SU-DHL-6 (cell line): Measurements from ENCODE around the gene EIF4G2.

Source experiments
- H2AFZ ChIP-seq: fragments of 200-600 bp; sonication (generic); 2 replicates; pipeline ENCODE4 v1.6.1; 2014; ENCODE audit warnings: low read depth, mild to moderate bottlenecking, moderate library complexity, mixed read lengths, antibody characterized with exemption, low read length; ENCODE audit not compliant: severe bottlenecking
- H3F3A ChIP-seq: fragments of 200-600 bp; shearing (Covaris generic); 2 replicates; pipeline ENCODE4 v1.6.0; 2016; ENCODE audit warnings: antibody characterized with exemption, mild to moderate bottlenecking; ENCODE audit not compliant: insufficient read depth
- H3K27ac ChIP-seq: fragments of 200-600 bp; sonication (generic); 2 replicates; pipeline ENCODE4 v1.5.1; 2016; ENCODE audit warnings: low read depth, mild to moderate bottlenecking, low read length, moderate library complexity, mixed read lengths
- H3K27me3 ChIP-seq: fragments of 200-600 bp; sonication (generic), shearing (Covaris generic); 2 replicates; pipeline ENCODE4 v1.6.0; 2014; ENCODE audit warnings: mild to moderate bottlenecking, low read length
- H3K36me3 ChIP-seq: fragments of 200-600 bp; sonication (generic); 2 replicates; pipeline ENCODE4 v1.6.1; 2014; ENCODE audit warnings: mild to moderate bottlenecking, low read length, mixed read lengths
- H3K4me2 ChIP-seq: fragments of 300-600, 200-600 bp; shearing (Covaris generic), sonication (generic); 2 replicates; pipeline ENCODE4 v1.6.0; 2014; ENCODE audit warnings: low read length, low read depth, mild to moderate bottlenecking; ENCODE audit not compliant: poor library complexity, severe bottlenecking
- H3K4me3 ChIP-seq: fragments of 200-600 bp; sonication (generic); 2 replicates; pipeline ENCODE4 v1.5.1; 2014; ENCODE audit warnings: antibody characterized with exemption, low read length, mild to moderate bottlenecking, mixed read lengths; ENCODE audit not compliant: insufficient read depth, poor library complexity, severe bottlenecking
- H3K79me2 ChIP-seq: fragments of 200-600 bp; sonication (generic); 2 replicates; pipeline ENCODE4 v1.6.1; 2014; ENCODE audit warnings: mild to moderate bottlenecking, low read length, moderate library complexity; ENCODE audit not compliant: insufficient read depth
- H3K9ac ChIP-seq: fragments of 200-600 bp; sonication (generic); 2 replicates; pipeline ENCODE4 v1.7.0; 2014; ENCODE audit warnings: mild to moderate bottlenecking, low read length
- H3K9me2 ChIP-seq: fragments of 200-600 bp; sonication (generic); replicated peaks from 2 replicates; pipeline ENCODE4 v1.6.1; 2014; ENCODE audit warnings: low read length; ENCODE audit not compliant: insufficient read depth
- H3K9me3 ChIP-seq: fragments of 200-600 bp; sonication (generic); 2 replicates; pipeline ENCODE4 v1.6.1; 2014; ENCODE audit warnings: low read length, mixed read lengths; ENCODE audit not compliant: insufficient read depth
- H4K20me1 ChIP-seq: fragments of 200-600 bp; sonication (generic); 2 replicates; pipeline ENCODE4 v1.6.1; 2014; ENCODE audit warnings: low read depth, mild to moderate bottlenecking, antibody characterized with exemption, low read length, moderate library complexity, mixed read lengths
- EZH2phosphoT487 ChIP-seq: fragments of 200-600 bp; sonication (generic), shearing (Covaris generic); conservative IDR thresholded peaks from 2 replicates; pipeline ENCODE4 v1.6.1; 2018; ENCODE audit warnings: mild to moderate bottlenecking, antibody characterized with exemption, low read length, moderate library complexity, mixed read lengths
- TF ChIP-seq, protein P1 (sequence below): fragments of 200-600 bp; sonication (generic); IDR thresholded peaks from one replicate; pipeline ENCODE4 v1.5.1; 2017; ENCODE audit warnings: antibody characterized with exemption, mild to moderate bottlenecking, low read length, moderate library complexity; ENCODE audit not compliant: insufficient read depth, poor library complexity, severe bottlenecking

Gene EIF4G2

DNA sequence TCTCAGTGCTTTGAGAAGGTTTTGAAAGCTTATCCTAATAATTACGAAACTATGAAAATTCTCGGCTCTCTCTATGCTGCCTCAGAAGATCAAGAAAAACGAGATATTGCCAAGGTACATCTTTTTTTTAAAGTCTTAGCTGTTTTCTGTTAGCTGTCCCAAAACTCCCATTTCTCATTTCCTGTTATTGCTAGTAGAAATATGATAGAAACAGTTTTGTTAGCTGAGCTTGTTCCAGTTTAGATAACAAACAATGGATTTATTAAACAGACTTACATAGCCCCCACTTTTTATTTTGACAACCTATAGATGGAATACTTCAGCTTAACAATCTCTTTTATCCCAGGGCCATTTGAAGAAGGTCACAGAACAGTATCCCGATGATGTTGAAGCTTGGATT lies 45.0 kb downstream of the EIF4G2 start:
- H3K4me3 ChIP-seq: no peak overlapping the region
- no peak overlapping the region for H2AFZ ChIP-seq
- H3K9me3 ChIP-seq: no peaks in the 10 kb centered on the region
- TF ChIP-seq, protein P1, sequence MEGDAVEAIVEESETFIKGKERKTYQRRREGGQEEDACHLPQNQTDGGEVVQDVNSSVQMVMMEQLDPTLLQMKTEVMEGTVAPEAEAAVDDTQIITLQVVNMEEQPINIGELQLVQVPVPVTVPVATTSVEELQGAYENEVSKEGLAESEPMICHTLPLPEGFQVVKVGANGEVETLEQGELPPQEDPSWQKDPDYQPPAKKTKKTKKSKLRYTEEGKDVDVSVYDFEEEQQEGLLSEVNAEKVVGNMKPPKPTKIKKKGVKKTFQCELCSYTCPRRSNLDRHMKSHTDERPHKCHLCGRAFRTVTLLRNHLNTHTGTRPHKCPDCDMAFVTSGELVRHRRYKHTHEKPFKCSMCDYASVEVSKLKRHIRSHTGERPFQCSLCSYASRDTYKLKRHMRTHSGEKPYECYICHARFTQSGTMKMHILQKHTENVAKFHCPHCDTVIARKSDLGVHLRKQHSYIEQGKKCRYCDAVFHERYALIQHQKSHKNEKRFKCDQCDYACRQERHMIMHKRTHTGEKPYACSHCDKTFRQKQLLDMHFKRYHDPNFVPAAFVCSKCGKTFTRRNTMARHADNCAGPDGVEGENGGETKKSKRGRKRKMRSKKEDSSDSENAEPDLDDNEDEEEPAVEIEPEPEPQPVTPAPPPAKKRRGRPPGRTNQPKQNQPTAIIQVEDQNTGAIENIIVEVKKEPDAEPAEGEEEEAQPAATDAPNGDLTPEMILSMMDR: no peak
- TF ChIP-seq EZH2phosphoT487: no peak
- H3K27ac ChIP-seq: no peak overlapping the region
- H3K79me2 ChIP-seq: no peaks in the 10 kb centered on the region
- peaks cover 52% of the 10 kb centered on the region for H3K36me3 ChIP-seq
- H3K9me2 ChIP-seq: no peaks in the 10 kb centered on the region
- H3K4me2 ChIP-seq: no peak overlapping the region
- peaks cover 6% of the 10 kb centered on the region; the same call in 1 of the 2 replicates for H3F3A ChIP-seq
- no peak overlapping the region for H3K9ac ChIP-seq
- peaks cover 5% of the 10 kb centered on the region; the same call in 1 of the 2 replicates for H4K20me1 ChIP-seq
- no peaks in the 10 kb centered on the region for H3K27me3 ChIP-seq

DNA sequence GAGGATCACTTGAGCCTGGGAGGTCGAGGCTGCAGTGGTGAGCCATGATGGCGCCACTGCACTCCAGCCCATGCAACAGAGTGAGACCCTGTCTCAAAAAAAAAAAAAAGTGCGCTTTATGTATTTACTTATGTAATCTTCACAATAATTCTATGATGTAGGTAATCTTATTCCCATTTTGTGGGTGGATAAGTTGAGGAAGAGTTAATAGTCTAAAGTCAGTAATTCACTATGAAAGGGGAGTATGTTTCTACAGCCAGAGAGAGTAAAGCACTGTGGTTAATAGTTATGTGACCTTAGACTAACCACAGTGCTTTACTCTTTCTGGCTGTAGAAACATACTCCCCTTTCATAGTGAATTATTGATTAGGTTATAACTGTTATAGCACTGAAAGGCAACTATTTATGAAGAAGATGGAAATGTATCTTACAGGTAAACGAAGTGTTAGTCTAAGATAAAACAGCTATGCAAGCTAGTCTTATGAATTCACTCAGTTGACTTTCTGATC lies 45.8 kb downstream of the EIF4G2 start:
- Histone ChIP-seq H3K9me3 (no peaks in the 10 kb centered on the region), H3K27me3 (no peaks in the 10 kb centered on the region), H3K4me2 (no peak overlapping the region), H3F3A (peaks cover 6% of the 10 kb centered on the region; the same call in 1 of the 2 replicates), H3K27ac (no peak overlapping the region), H3K36me3 (peaks cover 59% of the 10 kb centered on the region), H3K9ac (no peak overlapping the region), H3K79me2 (no peaks in the 10 kb centered on the region), H3K4me3 (no peak overlapping the region), H2AFZ (no peak overlapping the region), H3K9me2 (no peaks in the 10 kb centered on the region), H4K20me1 (peaks cover 5% of the 10 kb centered on the region; the same call in 1 of the 2 replicates)
- TF ChIP-seq, protein P1: no peak
- no peak for TF ChIP-seq EZH2phosphoT487

DNA sequence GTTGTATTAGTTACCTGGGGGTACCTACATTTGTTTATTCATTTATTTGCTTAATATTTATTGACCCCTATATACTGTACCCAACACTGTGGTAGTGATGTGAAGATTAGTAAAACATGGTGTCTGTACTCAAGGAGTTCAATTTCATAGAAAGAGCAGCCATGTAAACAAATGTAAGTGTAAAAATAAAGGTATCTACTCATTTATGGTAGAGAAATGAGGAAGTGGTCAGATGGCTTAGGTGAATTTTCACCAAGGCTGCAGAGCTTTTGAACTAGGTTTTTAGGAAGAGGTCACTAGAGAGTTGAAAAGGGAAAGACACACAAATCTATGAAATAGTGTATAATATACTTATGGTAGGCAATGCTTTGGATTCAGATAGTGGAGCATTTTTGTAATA lies 46.5 kb downstream of the EIF4G2 start:
- no peak overlapping the region for H3K4me3 ChIP-seq
- H3F3A ChIP-seq: peaks cover 6% of the 10 kb centered on the region; the same call in 1 of the 2 replicates
- H4K20me1 ChIP-seq: peaks cover 5% of the 10 kb centered on the region; the same call in 1 of the 2 replicates
- H3K27me3 ChIP-seq: no peaks in the 10 kb centered on the region
- H3K9me3 ChIP-seq: no peaks in the 10 kb centered on the region
- no peak overlapping the region for H3K4me2 ChIP-seq
- no peak overlapping the region for H3K27ac ChIP-seq
- no peak overlapping the region for H3K9ac ChIP-seq
- peaks cover 58% of the 10 kb centered on the region for H3K36me3 ChIP-seq
- H2AFZ ChIP-seq: no peak overlapping the region
- no peaks in the 10 kb centered on the region for H3K79me2 ChIP-seq
- no peak for TF ChIP-seq EZH2phosphoT487
- TF ChIP-seq, protein P1: no peak
- no peaks in the 10 kb centered on the region for H3K9me2 ChIP-seq
